HG03342 (cell line): ENCODE measurements around the gene PIF1.

Experiments
- ATAC-seq: cut with Tn5 transposase; IDR thresholded peaks from one replicate; pipeline ENCODE4 v1.9.1; 2021; ENCODE audit warnings: mild to moderate bottlenecking, moderate library complexity; ENCODE audit not compliant: unreplicated experiment

The PIF1 gene

GRCh38 chr15:64776402-64776786 lies 49.1 kb downstream of the PIF1 start:
- no peak for ATAC-seq

DNA sequence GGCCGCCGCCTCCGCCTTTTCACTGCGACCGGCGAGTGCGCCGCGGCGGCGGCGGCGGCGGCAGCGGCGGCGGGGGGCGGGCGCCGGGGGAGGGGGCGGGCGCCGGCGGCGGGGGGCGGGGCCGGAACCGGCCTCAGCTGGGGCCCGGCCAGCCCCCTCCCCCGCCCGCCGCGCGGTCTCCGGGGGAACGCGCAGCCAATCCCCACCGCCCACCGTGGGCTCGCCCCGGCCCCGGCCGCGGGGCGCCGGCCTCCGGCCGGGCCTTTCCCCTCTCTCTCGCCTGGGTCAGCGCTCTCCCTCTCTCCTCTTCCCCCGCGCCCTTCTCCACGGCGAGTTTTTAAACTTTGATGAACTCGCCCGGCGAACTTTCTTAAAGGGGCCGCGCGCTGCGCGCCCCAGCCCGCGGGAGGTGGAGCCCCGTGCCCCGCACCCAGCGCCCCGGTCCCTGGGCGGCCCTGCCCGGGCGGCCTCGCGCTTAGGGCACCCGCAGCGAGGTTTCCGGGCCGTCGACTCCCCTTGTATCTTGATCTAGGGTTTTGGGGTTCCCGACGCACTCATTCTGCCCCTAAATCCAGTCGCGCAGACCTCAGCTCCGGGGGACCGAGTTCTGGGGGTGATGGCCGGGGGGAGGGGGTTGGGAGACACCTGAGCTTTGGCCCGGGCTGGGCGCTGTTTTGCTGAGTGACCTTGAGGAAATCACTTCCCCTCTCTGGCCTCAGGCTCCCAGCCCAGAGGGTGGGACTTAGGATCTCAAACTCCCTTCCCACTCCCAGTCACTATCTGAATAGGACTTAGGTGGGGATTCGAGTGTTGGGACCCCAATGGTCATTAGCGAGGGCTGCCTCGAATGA lies 49.7 kb downstream of the PIF1 start, which contains the start of gene RBPMS2:
Gene RBPMS2, minus strand, starts transcription at position 39 of the 851 bp plus-strand sequence. CDS start 270 bp downstream, outside the sequence.
- ATAC-seq: no peak

DNA sequence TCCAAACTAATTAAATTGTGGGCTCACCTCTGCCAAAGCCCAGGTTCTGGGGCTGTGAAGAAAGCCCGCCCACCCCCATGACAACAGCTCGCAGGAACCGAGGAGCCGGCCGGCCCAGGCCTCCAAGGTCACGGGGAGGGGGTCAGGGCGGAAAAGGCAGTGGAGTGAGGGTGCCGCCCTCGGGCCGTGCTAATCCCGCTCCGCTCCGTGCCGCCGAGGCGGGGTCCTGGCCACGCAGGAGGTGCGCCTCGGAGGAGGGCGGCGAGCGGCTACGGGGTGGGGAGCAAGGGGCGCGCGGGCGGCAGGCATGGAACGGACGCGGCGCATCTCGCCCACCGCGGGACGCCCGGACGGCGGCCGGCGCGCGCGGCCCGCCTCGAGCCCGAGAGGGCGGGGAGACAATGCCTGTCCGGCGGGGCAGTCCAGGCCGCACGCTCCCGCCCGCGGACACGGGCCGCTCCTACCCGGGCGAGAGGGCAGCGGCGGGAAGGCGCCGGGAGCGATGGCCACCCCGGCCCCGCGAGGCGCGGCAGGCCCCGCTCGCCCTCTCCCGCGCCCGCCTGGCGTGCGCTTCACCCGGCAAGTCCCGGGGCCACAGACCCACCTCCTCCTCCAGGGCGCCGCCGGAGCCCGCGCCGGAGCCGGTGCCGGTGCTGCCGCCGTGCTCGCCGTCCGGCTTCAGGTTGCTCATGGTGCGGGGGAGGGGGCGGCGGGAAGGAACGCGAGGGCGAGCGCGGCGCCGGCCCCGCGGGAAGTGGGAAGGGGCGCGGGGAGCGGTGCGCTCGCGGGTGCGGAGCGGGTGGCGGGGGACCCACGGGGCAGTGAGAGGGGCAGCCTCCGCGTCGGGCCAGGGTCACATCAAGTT lies 50.6 kb downstream of the PIF1 start:
- no peak for ATAC-seq

GRCh38 chr15:64774037-64774628 lies 51.3 kb downstream of the PIF1 start:
- ATAC-seq: no peak

GRCh38 chr15:64773606-64774005 lies 51.8 kb downstream of the PIF1 start:
- ATAC-seq: no peak

DNA sequence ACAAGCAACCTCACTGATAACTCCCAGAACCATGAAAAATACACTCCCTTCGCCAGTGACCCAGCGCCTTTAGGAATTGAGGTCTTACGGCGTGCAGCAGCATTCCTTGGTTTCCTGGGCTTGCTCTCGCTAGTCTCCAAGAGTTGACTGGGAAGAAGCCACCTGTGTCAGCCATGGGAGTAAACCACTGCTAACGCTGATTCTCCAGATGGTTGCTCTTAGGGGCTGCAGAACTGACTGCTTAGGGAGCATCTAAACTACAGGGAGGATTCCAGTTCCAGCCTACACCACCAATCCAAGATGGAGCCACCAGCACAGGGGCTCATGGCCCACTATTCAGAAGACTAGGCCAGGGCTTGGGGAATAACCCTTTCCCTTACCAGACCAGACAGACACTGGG lies 52.5 kb downstream of the PIF1 start:
- no peak for ATAC-seq

DNA sequence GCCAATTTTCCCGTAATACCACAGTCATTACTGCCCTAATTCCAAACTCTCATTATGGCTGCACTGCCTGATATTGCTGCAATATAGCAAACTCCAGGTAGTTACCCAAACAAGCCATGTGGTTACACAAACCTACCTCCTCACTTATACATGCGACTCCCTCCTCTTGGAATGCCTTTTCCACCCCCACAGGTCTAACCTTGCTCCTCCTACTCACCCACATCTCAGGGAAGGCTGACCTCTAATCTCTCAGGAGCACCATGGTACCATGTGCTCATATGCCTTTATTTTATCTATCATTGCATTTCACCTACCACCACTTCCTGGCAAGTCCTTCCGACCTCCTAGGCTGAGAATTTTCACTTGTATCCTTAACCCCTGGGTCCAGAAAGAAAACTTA lies 53.0 kb downstream of the PIF1 start:
- ATAC-seq: no peak

DNA sequence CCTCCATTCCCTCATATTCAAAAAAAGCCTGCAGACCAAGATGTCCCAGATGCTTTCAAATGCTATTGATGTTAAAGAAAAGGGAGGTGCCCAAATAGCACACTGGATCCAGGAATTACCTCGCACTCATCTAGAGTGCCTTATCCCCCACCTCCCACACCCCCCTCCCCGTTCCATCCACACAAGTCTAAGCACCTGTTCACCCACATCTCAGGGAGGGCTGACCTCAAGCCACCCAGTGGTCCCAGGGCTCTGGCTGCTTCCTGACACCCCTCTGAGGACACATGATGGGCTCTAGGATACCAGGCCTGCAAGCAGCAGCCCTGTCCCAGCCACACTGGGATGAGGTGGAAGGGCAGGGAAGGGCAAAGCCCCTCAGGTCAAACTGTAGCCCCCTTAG lies 54.8 kb downstream of the PIF1 start:
- no peak for ATAC-seq

GRCh38 chr15:64767203-64767602 lies 58.2 kb downstream of the PIF1 start:
- no peak for ATAC-seq

GRCh38 chr15:64766058-64766457 lies 59.4 kb downstream of the PIF1 start:
- no peak for ATAC-seq
